Anterior cingulate cortex (tissue), 58 donors: ENCODE measurements around the gene COL10A1.
"Not testable (repeated sequence)": the region's sequence is repeated elsewhere in the genome, so short reads cannot be mapped to it uniquely, and the experiment has no call there.

Experiments used
- DNase-seq, 58 donors: peaks; one replicate each; lab custom pipeline; 2025; lab: John Stamatoyannopoulos, UW

COL10A1 gene

DNA sequence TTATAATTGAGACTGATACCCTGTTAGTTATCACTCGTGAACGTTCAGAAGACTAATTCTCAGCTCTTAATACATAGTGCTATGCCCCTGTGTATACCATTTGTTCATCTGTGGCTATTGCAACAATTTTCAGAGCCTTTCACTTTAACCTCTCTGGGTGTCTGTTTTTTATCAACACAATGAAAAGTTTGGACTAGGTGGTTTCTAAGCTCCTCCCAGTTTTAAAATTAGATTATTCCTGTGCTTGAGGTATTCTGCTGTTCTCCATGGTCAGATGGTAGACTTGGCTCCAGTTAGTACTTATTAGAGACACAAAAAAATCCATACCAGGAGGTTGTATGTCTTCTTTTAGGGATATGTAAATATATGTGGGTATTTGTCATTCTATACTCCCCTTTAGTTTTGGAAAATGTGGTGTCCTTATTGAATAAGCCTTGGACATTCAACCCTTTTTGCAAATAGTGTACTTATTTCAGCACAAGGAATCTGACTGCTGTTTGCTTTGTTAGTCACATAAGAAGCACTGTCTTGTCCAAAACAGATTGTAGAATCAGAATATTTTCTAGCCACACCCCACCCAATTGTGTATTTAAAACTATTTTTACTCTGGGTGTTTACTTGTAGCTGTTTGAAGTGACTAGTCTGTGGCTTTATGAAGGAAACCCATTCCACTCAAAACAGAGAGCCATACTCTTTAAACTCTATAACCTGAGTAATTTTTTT is 2.0 kb upstream of the COL10A1 start:
- DNase-seq: no peak

DNA sequence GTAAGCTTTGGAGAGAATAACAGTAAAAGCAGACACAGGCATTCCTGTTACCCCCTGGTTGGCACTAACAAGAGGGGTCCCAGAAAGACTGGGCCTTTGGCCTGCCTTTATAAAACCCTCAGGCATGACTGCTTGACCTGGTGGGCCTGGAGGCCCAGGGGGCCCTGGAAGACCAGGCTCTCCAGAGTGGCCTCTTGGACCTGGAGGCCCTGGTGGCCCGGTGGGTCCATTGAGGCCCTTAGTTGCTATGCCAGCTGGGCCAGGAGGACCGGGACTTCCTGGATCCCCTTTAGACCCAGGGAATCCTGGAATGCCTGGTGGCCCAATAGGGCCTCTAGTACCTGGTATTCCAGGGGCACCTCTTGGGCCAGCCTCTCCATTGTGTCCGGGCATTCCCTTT is 5.5 kb downstream of the COL10A1 start:
- no peak for DNase-seq

DNA sequence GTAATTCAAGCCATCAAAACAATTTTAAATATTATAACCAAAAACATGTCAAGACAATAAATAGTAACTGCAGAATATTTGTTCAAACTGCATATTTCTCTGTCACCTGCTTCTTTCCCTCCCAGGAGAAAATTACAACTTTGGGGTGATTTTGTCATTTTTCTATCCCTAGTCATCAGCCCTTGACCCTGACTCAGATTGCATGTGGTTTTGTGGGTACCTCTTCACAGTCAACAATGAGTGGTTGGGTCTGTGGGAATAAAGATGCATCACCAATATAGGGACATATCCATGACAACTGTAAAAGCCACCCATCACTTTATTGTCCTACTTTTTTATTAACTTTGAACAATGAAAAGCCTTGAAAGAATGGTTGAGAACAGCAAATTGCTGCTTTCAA is 7.3 kb downstream of the COL10A1 start:
- DNase-seq: no peak

DNA sequence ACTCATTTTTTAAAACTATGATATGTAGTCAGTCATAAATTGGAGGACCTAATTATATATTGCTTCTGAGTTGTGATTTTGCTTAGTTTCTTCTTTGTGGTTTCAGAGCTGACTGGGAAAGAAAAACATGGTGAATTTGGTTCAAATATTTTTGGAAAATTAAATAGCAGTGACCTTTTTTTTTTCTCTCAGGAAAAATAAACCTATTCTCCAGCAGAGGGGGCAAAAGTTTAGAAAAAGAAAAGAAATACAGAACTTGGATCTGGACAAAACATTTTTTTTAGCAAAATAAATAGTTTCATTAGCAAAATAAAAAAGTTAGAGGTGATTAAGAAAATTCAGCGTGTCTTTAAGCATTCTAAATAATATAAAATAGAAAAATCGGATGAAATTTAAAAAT is 10.2 kb downstream of the COL10A1 start:
- no peak for DNase-seq

DNA sequence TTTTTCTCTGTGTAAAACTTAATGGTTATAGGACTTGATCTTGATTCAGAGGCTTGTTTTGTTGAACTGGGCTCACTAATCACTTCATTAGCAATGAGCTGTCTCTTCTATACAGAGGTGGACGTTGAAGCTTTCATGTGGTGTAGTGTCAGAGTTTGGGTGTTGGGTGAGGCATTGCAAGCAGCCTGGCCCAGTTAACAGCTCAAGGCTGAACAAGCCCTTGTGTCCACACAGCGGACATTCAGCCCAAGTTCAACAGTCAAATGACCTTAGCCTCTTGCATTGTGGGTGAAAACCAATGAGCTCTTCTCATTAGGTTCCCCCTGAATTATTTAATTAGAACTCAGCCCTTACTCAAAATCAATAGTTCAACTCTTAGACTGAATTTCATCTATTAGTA is 12.5 kb downstream of the COL10A1 start:
- DNase-seq: no peak

DNA sequence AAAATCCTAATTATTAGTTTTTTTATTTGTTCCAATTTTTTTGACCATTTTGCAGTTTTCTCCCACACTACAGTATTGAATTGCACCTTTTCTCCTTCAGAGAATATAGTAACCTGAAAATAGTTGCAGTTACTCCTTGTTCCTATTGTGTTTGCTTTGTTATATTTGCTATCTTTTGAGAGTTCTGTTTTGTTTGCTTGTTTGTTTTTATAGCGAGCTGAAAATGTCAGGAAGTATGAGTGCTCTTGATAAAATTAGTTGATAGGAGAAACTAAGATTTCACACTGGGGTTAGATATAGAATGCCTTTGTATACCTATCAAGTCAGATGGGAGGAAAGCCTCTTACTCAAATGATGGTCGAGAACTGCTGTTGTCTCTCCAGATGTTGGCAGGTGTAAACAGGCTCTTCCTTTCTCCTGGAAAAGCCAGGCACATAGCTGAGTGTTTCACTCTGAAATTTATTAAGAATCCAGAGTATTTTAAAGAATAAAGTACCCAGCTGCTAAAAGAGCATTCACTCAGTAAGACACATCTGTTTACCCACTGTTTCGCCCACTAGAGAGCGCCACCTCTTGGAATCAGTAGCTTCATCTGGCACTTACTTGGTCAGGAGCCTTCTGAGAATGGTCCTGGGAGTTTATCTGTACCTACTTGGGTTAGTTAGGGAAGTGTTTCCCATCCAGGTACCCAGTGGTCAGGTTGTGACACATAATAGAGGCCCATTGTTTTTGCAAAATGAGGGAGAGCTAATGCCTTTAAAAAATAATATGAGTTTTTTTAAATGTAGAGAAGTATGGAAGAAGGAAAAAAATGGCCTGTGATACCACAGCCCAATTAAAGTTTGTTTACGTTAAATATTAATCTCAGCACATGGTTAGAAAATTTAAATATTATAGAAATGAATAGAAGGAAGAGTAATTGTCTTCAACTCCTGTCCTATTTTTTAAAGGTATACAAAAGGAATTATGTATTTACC is 14.1 kb downstream of the COL10A1 start:
- peak in 1 of 58 donors; percentile 12 for DNase-seq

DNA sequence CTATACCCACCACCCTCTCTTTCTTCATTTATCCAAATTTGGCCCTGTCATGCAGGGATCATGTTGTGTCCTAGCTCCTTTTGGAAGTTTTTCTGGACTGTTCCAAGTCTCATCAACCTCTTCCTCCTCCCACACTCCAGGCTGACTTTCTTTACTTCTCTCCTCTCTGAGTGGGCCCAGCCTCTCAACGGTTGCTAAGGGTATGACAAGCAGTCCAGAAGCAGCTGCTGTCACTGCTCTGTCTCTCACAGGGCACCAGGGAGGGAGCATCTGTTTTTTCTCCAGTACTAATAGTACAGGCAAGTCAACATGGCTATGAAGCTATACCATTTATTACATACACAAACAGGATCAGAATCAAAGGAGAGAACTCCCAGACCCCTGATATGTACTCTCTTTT is 17.1 kb downstream of the COL10A1 start:
- peak in 4 of 58 donors; percentile 8 to 33 (median 15) for DNase-seq

DNA sequence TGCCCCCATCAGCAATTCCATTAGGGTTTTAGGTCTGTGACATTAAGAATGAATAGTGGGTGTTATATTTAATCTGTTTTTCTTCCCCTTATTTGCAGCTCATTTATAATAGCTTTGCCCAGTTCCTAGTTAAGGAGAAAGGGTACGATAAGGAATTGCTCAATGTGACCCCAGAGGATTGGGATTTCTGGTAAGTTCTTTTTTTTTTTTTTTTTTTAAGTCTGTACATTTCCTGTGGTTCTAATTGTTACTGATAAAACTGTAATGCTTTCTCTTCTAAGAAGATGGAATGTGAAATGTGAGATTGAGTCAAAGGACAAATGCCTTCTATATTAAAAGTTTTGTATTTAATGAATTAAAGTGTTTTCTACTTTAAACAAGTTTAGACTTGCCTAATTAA is 19.8 kb downstream of the COL10A1 start:
- no peak for DNase-seq

DNA sequence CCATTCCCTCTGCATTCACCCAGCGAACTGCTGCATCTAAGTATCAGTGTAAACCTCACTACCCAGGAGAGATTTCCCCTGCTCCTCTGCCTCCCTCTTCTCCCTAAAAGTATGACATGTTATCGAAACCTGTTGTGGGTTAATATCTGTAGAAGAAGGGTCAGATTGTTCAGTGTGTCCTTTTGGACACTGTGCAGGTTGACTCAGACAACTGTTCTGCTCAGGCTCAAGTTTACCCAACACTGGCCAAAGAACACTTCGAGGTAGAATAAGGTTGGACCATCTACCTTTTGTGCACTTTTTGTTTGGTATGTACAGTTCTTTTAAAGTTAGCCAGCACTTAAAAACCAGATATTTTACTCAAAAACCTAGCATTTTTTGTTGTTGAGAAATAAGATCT is 20.7 kb downstream of the COL10A1 start:
- no peak for DNase-seq

DNA sequence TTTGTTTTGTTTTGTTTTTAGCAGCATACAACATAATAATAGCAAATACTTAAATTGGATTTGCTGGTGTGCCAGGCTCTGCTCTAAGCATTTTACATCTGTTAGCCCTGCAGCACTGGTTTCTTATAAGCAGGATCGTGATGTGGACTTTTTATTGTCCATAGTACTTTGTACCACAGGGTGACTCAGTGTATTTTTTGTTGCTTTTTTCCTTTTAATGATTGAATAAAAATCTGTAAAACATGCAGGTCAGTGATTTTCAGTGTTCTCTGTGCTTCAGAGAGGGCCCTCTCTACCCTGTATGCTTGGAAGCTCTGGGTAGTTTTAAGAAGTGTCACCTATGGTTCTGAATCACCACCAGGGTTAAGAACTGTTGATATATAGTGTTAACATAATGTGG is 21.3 kb downstream of the COL10A1 start:
- DNase-seq: no peak

DNA sequence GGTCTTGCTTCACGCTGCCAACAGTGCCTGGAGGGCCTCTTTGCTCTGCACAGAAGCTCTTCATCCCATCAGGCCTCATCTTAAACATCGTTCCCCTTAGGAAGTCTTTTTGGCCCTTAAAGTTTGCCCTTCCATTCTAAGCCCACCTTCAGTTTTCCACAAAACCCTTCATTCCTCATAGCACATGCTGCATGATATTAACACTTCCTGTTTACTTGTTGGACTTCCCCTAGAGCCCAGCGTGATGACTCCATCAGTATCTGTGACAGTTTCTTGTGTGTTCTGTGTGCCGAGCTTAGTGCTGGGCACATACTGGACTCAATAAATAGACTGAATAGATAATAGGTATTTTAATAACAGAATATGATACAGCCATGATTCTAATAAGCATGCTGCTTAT is 23.1 kb downstream of the COL10A1 start:
- DNase-seq: no peak

DNA sequence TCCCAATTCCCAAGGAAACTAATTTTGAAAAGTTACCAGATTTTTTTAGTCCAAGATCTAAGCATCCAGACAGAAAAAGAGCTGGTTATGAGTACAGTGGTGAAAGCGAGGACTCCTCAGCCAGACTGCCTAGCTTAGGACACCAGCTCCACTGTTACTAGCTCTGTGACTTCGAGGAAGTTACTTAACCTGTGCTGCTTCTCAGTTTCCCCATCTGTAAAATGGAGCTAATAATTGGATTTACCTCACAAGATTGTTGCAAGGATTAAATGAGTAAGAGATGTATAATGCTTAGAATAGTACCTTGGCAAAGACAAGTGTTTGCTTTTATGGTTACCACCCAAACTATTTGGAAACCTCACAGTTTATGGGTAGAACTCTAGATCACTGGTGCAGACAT is 24.1 kb downstream of the COL10A1 start:
- DNase-seq: no peak

DNA sequence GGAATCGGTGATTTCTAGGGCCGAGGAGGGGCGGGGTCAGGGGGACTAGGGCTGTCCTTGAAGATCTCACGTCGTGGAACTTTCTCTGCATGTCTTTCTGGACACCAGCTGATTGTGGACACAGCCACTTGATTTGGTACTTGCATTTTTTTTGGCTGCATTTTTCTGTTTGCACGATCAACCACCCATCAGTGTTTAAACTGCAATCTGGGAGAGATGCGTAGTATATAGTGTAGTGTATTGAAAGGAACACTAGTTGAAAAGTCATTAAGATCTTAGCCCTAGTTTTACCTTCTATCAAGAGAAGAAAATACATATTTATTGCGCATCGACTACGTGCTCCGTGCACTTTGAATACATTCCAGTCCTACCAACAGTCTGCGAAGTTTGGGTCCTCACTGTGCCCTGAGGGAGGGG is 24.6 kb downstream of the COL10A1 start:
- DNase-seq: no peak

DNA sequence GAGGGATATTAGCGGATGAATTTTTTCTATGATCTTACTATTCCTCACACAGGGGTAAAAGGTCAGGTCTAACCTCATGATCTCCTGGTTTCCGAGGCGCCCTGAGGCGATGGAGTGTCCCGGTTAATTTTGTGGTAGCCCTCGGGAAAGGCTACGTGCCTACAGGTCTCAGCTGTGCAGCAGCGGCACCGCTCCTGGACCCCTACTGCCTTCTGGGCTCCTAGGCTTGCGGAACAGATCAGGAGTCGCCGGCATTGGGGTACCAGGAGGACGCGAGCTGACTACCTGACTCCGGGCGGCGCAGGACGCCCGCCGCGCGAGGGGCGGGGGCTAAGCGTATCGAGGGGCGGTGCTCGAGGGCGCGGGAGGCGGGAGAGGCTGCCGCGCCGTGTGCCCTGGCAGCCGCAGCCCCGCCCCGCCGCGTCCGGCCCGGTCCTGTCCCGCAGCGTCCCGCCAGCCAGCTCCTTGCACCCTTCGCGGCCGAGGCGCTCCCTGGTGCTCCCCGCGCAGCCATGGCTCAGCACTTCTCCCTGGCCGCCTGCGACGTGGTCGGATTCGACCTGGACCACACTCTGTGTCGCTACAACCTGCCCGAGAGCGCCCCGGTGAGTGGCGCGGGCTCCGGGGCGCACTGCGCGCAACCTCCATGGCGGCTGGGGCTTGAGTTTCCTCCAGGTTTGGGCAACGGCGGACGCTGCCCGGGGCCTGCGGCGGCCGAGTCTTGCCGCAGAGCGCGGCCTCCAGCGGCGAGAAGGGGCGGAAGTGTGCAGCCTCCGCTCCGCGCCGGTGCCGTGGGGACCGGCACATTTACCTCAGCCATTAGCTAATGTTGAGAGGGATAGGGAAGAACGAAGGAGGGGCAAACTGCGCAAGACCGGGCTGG is 25.3 kb downstream of the COL10A1 start, which contains the start of gene NT5DC1:
NT5DC1 (plus strand) TSS at position 435 of the 883 bp plus-strand sequence; CDS start at position 513, 78 bp downstream.
- peak in 57 of 58 donors; percentile 41 to 90 (median 78) for DNase-seq

DNA sequence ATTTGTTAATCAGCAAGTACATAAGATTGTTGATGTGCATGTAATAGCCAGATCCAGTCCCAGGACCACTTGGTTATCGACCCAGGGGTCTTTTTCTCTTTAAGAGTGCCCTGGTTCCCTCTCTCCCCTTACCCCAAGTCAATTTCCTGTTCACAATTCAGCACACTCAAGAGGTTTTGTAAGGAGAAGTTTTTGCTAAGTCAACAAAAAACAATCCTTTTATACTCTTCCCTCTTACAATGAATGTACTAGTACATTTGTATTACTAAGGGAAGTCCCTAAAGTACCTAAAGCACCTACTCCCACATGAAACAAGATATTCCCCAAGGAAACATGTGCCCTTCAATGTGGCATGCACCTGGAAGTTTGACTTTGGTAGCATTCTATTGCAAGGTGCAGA is 26.9 kb downstream of the COL10A1 start:
- DNase-seq: no peak

DNA sequence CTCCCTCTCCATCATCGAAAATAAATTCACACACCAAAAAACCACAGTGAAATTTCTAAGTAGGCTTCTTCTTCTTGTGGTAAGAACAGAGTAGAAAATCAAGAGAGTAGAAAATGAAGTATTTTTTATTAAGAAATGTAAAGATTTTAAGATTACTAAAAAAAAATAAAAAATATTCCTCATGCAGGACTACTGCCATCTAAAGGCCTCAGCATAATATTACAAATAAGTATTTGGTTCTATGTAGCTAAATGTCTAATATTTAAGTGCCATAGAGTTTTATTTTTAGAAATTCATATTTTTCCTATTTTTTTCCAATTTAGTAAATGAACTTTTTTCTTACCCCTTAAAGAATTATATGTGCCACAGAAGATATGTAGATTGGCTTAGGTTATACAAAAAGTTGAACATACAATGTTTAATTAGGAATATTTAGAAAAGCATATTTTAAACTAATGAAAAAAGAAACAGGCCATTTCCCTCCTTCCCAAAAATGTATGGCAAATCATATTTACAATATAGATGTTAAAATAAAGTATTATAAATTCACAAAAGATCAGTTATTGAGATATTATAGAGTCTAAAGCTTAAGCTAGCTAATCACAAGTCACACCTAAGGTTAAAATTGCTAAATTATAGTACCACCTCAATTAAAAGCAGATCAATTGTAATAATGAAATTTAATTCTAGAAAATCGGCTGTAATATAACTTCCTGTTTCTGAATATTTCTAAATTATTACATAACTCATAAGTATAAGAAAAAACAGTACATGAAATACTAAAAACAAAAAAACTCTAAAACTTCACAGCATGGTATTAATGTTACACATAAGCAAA is 28.7 kb downstream of the COL10A1 start:
- peak in 1 of 58 donors; percentile 7 for DNase-seq

DNA sequence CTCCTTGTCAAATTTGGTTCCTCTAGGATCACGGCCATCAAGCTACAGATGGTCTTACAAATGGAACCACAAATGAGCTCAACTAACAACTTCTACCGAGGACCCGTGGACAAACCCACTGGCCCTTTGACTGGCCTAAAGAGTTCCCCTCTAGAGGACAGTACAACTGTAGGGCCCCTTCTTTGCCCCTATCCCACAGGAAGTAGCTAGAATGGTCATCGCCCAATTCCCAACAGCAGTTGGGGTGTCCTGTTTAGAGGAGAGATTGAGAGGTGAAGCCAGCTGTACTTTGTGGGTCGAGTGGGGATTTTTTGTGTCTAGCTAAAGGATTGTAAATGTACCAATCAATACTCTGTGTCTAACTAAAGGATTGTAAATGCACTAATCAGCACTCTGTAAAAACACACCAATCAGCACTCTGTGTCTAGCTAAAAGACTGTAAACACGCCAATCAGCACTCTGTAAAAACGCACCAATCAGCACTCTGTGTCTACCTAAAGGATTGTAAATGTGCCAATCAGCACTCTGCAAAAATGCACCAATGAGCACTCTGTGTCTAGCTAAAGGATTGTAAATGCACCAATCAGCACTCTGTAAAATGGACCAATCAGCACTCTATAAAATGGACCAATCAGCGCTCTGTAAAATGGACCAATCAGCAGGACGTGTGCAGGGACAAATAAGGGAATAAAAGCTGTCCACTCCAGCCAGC is 29.7 kb downstream of the COL10A1 start:
- DNase-seq: not testable (repeated sequence)

DNA sequence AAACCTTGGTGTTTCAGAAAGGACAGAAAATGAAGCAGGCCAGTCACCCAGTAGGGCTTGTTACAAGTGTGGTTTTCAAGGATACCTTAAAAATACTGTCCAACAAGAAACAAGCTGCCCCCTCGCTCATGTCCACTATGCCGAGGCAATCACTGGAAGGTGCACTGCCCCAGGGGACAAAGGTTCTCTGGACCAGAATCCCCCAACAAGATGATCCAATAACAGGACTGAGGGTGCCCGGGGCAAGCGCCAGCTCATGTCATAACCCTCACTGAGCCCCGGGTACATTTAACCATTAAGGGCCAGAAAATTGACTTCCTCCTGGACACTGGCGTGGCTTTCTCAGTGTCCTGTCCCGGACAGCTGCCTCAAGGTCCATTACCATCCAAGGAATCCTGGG is 31.9 kb downstream of the COL10A1 start:
- no peak for DNase-seq

DNA sequence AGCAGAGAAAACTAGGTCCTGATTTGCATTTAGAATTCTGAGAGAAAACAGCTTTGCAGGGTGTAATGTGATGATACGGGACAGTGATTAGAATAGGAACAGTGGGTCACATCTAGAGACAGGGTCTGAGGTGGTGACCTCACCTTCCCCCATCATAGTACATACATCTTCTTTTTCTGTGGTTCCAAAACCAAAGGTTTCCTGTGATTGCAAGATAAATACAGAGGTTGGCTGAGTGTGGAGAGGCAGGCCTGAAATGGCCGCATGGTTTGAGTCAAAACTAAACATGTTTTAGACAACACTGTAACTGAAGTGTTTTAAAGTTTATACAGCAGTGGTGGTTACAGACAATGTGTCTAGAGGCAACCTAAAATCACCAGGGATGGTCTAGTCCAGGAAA is 35.7 kb downstream of the COL10A1 start:
- DNase-seq: no peak
